ENCODE results near the gene SOX13.
A peak's percentile ranks its signal among the peaks of the same experiment; 100 is the strongest.

SOX13 gene

DNA sequence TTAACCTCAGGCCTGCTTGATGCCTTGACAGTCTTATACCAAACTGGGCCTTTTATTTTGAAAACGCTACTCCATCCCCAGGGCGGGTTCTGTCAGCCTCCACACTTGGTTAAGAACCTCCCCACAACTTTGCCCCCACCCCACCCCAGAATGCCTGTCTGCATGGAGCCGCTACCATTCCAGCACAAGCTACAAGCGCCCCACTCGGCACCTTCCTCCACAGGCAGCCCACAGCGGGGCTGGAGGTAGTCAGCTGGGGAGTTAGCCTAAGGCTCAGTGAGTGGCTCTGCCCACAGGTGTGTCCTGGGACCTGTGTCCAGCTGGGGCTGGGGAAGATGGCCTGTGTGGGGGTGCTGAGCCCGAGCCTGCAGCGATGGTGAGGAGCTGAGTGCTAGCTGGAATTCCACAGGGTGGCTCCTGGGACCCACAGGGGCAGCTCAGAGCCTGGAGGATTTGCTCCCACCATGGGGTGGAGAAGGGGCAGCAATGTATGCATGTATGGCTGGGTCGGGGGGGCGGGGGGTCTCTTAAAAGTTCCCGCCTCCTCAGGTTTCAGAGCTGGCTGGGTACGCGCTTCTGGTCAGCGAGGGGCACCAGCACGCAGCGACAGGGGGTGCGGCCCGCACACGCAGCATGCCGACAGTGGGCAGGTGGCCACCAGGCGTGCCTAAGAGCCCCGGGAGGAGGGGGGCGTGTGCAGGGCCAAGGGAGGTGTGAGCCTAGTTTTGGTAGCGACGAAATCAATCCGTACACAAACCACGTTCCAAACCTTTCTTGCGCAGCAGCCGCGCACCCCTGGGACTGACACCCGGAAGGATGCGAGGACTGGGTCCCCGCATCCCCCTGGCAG, 78.0 kb downstream of the SOX13 start:
- Histone ChIP-seq H3K4me1 (ENCODE audit: control insufficient read depth in 2 of 2, insufficient read depth in 2 of 2, low read length in 2 of 2) (peaks cover 0 to 8% of the 10 kb centered on the region in 2 donors), H3K36me3 (ENCODE audit: control insufficient read depth in 2 of 2, insufficient read depth in 2 of 2, low read length in 2 of 2) (no peaks in the 10 kb centered on the region), H3K27me3 (ENCODE audit: control insufficient read depth in 2 of 2, insufficient read depth in 2 of 2, low read length in 2 of 2) (peaks cover 7 to 14% of the 10 kb centered on the region in 2 donors), H3K27ac (ENCODE audit: low read depth in 2 of 2, low read length in 2 of 2) (peak overlapping the region; percentile 32 to 34), H3K9ac (ENCODE audit: low read depth in 1 of 2, low read length in 2 of 2) (peak overlapping the region in 1 of 2 donors; percentile 56), H3K9me3 (ENCODE audit: control insufficient read depth in 2 of 2, low read length in 2 of 2) (no peaks in the 10 kb centered on the region), H3K4me3 (ENCODE audit: low read length in 2 of 2) (peak overlapping the region; percentile 49 to 52)

DNA sequence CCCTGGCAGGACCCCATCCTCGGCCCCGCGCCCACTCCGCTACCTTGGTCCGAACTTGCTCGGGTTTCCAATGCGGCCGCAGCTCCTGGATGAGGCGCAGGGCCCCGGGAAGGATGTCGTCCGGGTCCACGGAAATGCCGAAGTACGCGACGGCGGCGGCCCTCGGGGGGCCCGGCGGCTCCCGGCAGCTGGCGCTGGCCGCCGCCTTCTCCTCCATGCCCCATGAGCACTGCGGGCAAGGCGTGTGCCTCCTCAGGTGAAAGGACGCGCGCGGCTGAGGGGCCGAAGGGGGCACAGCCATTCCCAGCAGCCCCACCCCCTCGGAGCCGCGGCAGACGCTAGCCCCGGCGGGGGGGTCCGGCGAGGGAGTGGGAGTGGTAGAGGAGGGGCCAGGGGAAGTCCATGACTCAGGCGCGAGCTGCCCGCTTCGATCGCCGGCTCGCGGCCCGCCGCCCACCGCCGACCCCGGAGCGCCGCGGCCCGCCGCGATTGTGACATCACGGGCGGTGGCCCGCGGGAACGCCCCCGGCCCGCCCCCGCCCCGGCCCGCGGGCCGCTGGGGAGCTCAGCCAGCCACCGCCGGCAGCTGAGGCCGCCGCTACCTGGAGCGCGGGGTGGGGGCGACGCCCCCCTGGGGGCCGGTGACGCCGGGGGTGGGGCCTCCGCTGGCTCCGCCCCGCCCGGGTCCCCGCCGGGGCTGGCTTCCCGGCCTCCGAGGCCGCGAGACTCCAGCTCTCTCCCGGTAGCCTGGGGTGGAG, 78.8 kb downstream of the SOX13 start, which contains the start of gene ETNK2:
Gene ETNK2 (minus strand): TSS at position 493 of the 758 bp plus-strand sequence. CDS start 192 bp downstream, at position 301.
- Histone ChIP-seq H3K4me3 (ENCODE audit: low read length in 2 of 2) (peak within 1 kb of the TSS; percentile 49 to 52), H3K36me3 (ENCODE audit: control insufficient read depth in 2 of 2, insufficient read depth in 2 of 2, low read length in 2 of 2) (no peaks in the 10 kb centered on the region), H3K9me3 (ENCODE audit: control insufficient read depth in 2 of 2, low read length in 2 of 2) (no peaks in the 10 kb centered on the region), H3K27me3 (ENCODE audit: control insufficient read depth in 2 of 2, insufficient read depth in 2 of 2, low read length in 2 of 2) (peaks cover 7 to 14% of the 10 kb centered on the region in 2 donors), H3K27ac (ENCODE audit: low read depth in 2 of 2, low read length in 2 of 2) (peak within 1 kb of the TSS; percentile 32 to 34), H3K9ac (ENCODE audit: low read depth in 1 of 2, low read length in 2 of 2) (peak within 1 kb of the TSS in 1 of 2 donors; percentile 56), H3K4me1 (ENCODE audit: control insufficient read depth in 2 of 2, insufficient read depth in 2 of 2, low read length in 2 of 2) (peaks cover 0 to 8% of the 10 kb centered on the region in 2 donors)

DNA sequence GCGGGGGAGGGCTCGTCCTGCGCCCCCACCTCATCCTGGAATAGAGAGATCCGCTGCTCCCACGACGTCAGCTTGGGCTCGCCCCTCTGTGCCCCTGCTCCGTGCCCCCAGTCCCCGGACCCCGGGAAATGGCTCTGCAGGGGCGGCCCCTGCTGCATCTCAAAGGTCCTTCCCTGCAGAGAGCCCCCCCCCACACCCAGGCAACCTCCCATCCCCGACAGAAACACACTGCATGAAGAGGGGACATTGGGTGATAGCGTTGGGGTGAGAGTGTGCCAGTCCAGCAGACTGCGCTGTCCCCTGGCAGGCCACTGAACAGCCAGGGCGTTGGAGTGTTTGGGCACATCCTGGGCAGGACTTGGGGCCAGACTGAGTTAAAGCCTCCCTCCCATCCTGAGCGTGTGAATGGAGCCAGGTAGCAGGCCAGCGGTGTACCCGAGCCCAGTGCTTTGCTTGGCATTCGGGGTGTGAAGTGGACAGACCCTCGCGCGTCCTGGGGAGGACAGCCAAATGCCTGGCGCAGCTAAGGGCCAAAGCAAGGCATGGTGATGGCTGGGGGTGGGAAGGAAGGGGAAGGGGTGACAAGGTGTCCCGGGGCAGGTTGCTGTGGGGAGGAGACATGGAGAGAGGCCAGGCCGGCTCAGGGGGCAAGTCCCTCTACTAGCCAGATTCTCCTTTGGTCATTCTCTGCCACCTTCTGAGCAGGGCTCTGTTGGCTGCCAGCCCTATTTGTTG, 79.6 kb downstream of the SOX13 start:
- Histone ChIP-seq H3K9ac (ENCODE audit: low read depth in 1 of 2, low read length in 2 of 2) (peak overlapping the region in 1 of 2 donors; percentile 56), H3K27ac (ENCODE audit: low read depth in 2 of 2, low read length in 2 of 2) (no peak overlapping the region), H3K36me3 (ENCODE audit: control insufficient read depth in 2 of 2, insufficient read depth in 2 of 2, low read length in 2 of 2) (no peaks in the 10 kb centered on the region), H3K27me3 (ENCODE audit: control insufficient read depth in 2 of 2, insufficient read depth in 2 of 2, low read length in 2 of 2) (peaks cover 7 to 14% of the 10 kb centered on the region in 2 donors), H3K4me3 (ENCODE audit: low read length in 2 of 2) (peak overlapping the region; percentile 26 to 49), H3K9me3 (ENCODE audit: control insufficient read depth in 2 of 2, low read length in 2 of 2) (no peaks in the 10 kb centered on the region), H3K4me1 (ENCODE audit: control insufficient read depth in 2 of 2, insufficient read depth in 2 of 2, low read length in 2 of 2) (peaks cover 0 to 8% of the 10 kb centered on the region in 2 donors)

DNA sequence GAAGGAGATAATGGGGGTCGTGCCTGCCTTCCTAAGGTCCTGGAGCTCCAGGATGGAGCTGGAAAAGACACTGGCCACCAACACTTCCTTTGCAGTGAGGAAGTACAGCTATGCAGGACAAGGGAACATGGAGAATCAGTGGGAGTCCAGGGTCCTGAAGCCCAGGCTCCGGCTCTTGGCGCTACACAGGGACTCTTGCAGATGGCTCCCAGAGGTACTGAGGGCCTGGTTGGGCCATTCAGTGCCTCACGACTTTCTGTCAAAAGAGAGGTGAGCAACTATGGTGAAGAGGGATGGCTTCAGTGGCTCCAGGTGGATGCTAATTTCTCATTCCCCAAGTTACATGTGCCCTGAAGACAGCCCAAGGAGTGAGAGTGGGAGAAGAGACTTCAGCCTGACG, 80.8 kb downstream of the SOX13 start:
- no peak overlapping the region for H3K27ac ChIP-seq (ENCODE audit: low read depth in 2 of 2, low read length in 2 of 2)
- H3K9me3 ChIP-seq (ENCODE audit: control insufficient read depth in 2 of 2, low read length in 2 of 2), result no peaks in the 10 kb centered on the region
- H3K36me3 ChIP-seq (ENCODE audit: control insufficient read depth in 2 of 2, insufficient read depth in 2 of 2, low read length in 2 of 2), result no peaks in the 10 kb centered on the region
- H3K27me3 ChIP-seq (ENCODE audit: control insufficient read depth in 2 of 2, insufficient read depth in 2 of 2, low read length in 2 of 2), result peaks cover 7 to 14% of the 10 kb centered on the region in 2 donors
- no peak overlapping the region for H3K4me3 ChIP-seq (ENCODE audit: low read length in 2 of 2)
- H3K4me1 ChIP-seq (ENCODE audit: control insufficient read depth in 2 of 2, insufficient read depth in 2 of 2, low read length in 2 of 2), result peaks cover 0 to 8% of the 10 kb centered on the region in 2 donors
- no peak overlapping the region for H3K9ac ChIP-seq (ENCODE audit: low read depth in 1 of 2, low read length in 2 of 2)

DNA sequence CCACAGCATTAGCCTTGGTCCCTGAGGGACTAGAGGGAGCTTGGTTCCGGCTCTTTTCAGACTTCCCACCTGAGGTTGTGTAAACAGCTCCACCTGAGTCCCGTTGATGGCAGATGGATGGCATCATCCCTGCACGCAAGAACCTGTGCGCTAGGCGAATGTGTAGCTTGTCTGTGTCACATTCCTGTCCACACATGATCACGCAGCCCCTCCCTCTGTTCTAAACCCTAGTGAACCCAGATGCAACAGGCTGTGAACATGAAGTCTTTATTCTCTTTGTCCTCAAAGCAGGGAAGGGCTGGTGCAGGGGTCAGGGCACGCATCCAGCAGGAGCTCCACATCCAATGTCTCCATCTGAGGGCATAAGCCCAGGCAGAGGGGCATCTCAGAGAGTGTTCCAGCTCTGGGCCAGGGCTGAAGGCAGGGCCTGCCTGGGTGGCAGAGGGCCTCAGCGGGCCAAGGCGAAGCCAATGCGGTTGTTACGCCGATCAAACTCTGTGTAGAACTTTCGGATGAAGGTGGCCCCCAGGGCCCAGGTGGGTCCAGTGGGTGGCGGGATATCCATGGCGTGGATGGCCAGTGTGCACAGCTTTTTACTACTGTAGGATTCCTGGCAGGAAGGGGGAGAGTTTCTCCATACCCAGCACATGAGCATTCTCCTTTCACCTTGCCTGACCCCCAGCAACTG, 81.8 kb downstream of the SOX13 start:
- H3K4me1 ChIP-seq (ENCODE audit: control insufficient read depth in 2 of 2, insufficient read depth in 2 of 2, low read length in 2 of 2), result peaks cover 0 to 8% of the 10 kb centered on the region in 2 donors
- no peaks in the 10 kb centered on the region for H3K36me3 ChIP-seq (ENCODE audit: control insufficient read depth in 2 of 2, insufficient read depth in 2 of 2, low read length in 2 of 2)
- no peak overlapping the region for H3K27ac ChIP-seq (ENCODE audit: low read depth in 2 of 2, low read length in 2 of 2)
- H3K9me3 ChIP-seq (ENCODE audit: control insufficient read depth in 2 of 2, low read length in 2 of 2), result no peaks in the 10 kb centered on the region
- no peak overlapping the region for H3K9ac ChIP-seq (ENCODE audit: low read depth in 1 of 2, low read length in 2 of 2)
- H3K27me3 ChIP-seq (ENCODE audit: control insufficient read depth in 2 of 2, insufficient read depth in 2 of 2, low read length in 2 of 2), result peaks cover 7 to 14% of the 10 kb centered on the region in 2 donors
- H3K4me3 ChIP-seq (ENCODE audit: low read length in 2 of 2), result no peak overlapping the region

DNA sequence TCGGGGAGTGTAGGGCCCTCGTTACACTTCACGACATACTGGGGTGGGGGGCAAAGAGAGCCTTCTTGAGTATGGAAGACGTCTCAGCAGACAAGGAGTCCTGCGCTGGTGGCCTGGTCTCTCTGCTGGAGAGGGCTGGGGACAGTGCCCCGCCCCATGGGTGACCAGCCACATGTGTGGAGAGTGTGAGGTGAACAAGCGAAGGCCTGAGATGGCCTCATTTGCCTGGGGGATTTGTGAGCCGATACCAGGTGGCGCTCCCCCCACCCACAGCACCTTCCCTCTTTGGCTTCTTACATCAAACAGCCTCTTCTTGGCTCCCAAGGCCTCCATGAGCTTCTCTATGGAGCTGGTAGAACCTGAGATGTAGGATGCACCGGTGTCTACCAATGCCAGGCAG, 83.0 kb downstream of the SOX13 start:
- peaks cover 0 to 8% of the 10 kb centered on the region in 2 donors for H3K4me1 ChIP-seq (ENCODE audit: control insufficient read depth in 2 of 2, insufficient read depth in 2 of 2, low read length in 2 of 2)
- H3K27me3 ChIP-seq (ENCODE audit: control insufficient read depth in 2 of 2, insufficient read depth in 2 of 2, low read length in 2 of 2), result peaks cover 7 to 15% of the 10 kb centered on the region in 2 donors

DNA sequence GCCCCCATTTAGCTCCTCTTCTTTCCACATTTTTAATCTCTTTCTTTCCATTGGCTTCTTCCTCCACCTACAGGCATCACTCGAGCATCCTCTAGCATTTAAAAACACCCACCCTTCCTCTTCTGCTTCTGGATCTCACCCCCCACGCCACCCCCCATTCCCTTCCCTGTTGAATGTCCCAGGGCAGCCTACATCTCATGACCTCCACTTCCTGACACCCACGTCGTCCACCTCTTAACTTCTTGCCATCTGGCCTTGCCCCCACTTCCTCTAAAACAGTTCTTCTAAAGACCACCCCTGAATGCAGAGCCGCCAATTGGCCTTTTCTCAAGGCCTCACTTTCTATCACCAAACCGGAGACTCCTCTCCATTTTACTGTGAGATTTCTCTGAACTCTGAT, 85.0 kb downstream of the SOX13 start:
- Histone ChIP-seq H3K36me3 (ENCODE audit: control insufficient read depth in 2 of 2, insufficient read depth in 2 of 2, low read length in 2 of 2) (no peaks in the 10 kb centered on the region), H3K4me1 (ENCODE audit: control insufficient read depth in 2 of 2, insufficient read depth in 2 of 2, low read length in 2 of 2) (peaks cover 0 to 4% of the 10 kb centered on the region in 2 donors), H3K4me3 (ENCODE audit: low read length in 2 of 2) (no peak overlapping the region), H3K27ac (ENCODE audit: low read depth in 2 of 2, low read length in 2 of 2) (no peak overlapping the region), H3K9me3 (ENCODE audit: control insufficient read depth in 2 of 2, low read length in 2 of 2) (no peaks in the 10 kb centered on the region), H3K9ac (ENCODE audit: low read depth in 1 of 2, low read length in 2 of 2) (no peak overlapping the region), H3K27me3 (ENCODE audit: control insufficient read depth in 2 of 2, insufficient read depth in 2 of 2, low read length in 2 of 2) (peaks cover under 1 to 6% of the 10 kb centered on the region in 2 donors)

More for the DNA sequence above, 83.0 kb downstream of the SOX13 start:
- Histone ChIP-seq H3K4me3 (ENCODE audit: low read length in 2 of 2) (no peak overlapping the region), H3K9me3 (ENCODE audit: control insufficient read depth in 2 of 2, low read length in 2 of 2) (no peaks in the 10 kb centered on the region), H3K36me3 (ENCODE audit: control insufficient read depth in 2 of 2, insufficient read depth in 2 of 2, low read length in 2 of 2) (no peaks in the 10 kb centered on the region), H3K9ac (ENCODE audit: low read depth in 1 of 2, low read length in 2 of 2) (no peak overlapping the region), H3K27ac (ENCODE audit: low read depth in 2 of 2, low read length in 2 of 2) (no peak overlapping the region)

DNA sequence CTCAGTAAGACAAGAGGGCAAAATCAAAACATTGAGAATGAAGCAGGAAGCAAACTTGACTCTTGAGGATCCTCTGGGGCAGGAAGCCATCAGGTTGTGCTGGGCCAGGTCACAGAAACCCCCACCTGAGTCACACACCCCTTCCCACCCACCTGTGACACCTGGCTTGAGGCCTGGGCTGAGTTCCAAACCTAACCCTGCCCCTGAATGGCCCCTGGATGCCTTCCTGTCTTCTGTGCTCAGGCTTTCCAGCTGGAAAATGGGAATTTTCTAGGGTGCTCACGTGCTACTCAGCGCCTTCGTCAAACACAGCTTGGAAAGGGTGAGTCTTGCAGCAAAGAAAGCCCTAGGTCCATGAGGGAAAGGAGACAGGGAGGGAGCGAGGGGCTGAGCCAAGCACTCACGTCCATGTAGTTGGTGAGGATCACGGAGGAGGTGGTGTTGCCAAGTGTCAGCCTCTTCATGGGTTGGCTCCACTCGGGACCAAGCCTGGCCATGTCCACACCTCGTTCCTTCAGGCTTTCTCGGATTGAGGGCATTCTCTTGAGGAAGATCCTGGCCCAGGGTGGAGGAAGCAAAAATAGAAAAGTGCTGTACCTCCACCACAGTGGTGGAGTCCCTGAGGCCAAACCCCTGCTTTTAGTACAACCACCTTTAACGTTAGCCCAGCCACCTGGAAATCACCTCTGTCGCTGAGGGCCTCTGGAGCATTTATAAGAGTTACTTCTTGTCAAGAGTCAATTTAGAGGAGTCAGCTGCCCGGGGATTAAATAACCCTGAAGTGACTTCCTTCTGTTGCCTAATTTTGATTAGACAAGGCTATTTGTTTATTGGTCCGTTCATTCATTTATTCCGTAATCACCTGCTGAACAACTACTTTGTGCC, 88.9 kb downstream of the SOX13 start:
- Histone ChIP-seq H3K9ac (ENCODE audit: low read depth in 1 of 2, low read length in 2 of 2) (no peak overlapping the region), H3K4me3 (ENCODE audit: low read length in 2 of 2) (no peak overlapping the region), H3K4me1 (ENCODE audit: control insufficient read depth in 2 of 2, insufficient read depth in 2 of 2, low read length in 2 of 2) (peaks cover 0 to 4% of the 10 kb centered on the region in 2 donors), H3K9me3 (ENCODE audit: control insufficient read depth in 2 of 2, low read length in 2 of 2) (no peaks in the 10 kb centered on the region), H3K27ac (ENCODE audit: low read depth in 2 of 2, low read length in 2 of 2) (no peak overlapping the region), H3K36me3 (ENCODE audit: control insufficient read depth in 2 of 2, insufficient read depth in 2 of 2, low read length in 2 of 2) (no peaks in the 10 kb centered on the region), H3K27me3 (ENCODE audit: control insufficient read depth in 2 of 2, insufficient read depth in 2 of 2, low read length in 2 of 2) (peaks cover 0 to 6% of the 10 kb centered on the region in 2 donors)

Measured in mucosa of rectum (tissue), 2 donors.